Tibial artery (tissue), 4 donors: ENCODE results near the gene BATF3.

ENCODE experiments used
- DNase-seq, 2 donors: peaks; one replicate each; pipeline ENCODE4 v3.0.0-alpha.2; 2019
- H3K27ac ChIP-seq, 2 donors: fragments of 200-600 bp; sonication (generic) in 1 of 2; 1 replicate in 1 of 2; 2 replicates in 1 of 2; pipeline ENCODE4 v1.5.1; 2018 to 2019; ENCODE audit warnings: mild to moderate bottlenecking in 1 of 2
- H3K27me3 ChIP-seq, 2 donors: fragments of 200-600 bp; sonication (generic) in 1 of 2; one replicate each; pipeline versions ENCODE4 v1.5.1 to v1.6.0; 2016 to 2019
- H3K36me3 ChIP-seq, 3 donors: fragments of 200-600 bp; sonication (generic) in 2 of 3; one replicate each; pipeline ENCODE4 v1.5.1; 2016 to 2019; ENCODE audit warnings: mild to moderate bottlenecking in 2 of 3
- H3K4me1 ChIP-seq, 4 donors: fragments of 200-600 bp; sonication (generic) in 2 of 4; 1 replicate in 3 of 4; 2 replicates in 1 of 4; pipeline ENCODE4 v1.5.1; 2016 to 2019
- H3K4me3 ChIP-seq, 2 donors: fragments of 200-600 bp; sonication (generic) in 1 of 2; 1 replicate in 1 of 2; 2 replicates in 1 of 2; pipeline ENCODE4 v1.5.1; 2018 to 2019; ENCODE audit warnings: mild to moderate bottlenecking in 2 of 2
- H3K9me3 ChIP-seq, 3 donors: fragments of 200-600 bp; sonication (generic) in 1 of 3; one replicate each; pipeline ENCODE4 v1.5.1; 2016 to 2019
- CTCF ChIP-seq, 2 experiments: fragments of 200-600 bp in 1 of 2; fragments of 450-650 bp in 1 of 2; IDR thresholded peaks; one replicate each; pipeline ENCODE4 v1.5.1; 2017 to 2019; ENCODE audit warnings: antibody characterized with exemption in 2 of 2, mild to moderate bottlenecking in 1 of 2, moderate library complexity in 1 of 2
- intact Hi-C: fragments of 100-400 bp; cut with DNase I; formaldehyde crosslinking; loops from one replicate; pipeline ENCODE4 v1.15.0; 2023; ENCODE audit warnings: low total_unique reads

BATF3 gene

DNA sequence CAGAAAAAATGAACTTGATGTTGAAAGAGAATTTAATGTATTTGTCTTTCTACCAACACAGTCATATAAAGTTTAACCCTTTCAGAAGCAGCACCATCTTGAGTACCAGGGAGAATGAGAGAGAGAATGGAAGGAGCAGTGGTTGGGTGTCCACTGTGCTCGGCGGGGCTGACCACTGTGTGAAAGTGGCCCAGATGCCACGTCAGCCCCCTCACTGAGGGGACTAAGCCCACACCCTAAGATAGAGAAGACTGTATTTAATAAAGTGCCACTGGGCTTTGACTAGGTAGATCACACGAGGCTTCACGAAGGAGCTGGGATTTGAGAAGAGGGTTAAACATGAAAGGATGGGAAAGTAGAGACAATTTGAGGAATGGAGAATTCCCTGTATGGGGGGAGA lies 31.2 kb downstream of the BATF3 start:
- intact Hi-C loops = loop anchor here (10.0 kb wide), 1 partner anchor 116 kb away; no protein-coding TSS in a partner anchor
- H3K27ac ChIP-seq = peak overlapping the region in 1 of 2 donors; percentile 71
- peaks cover 0 to 25% (median 7%) of the 10 kb centered on the region in 4 donors for H3K4me1 ChIP-seq
- no peaks in the 10 kb centered on the region for H3K9me3 ChIP-seq
- no peaks in the 10 kb centered on the region for H3K36me3 ChIP-seq
- no peak for TF ChIP-seq CTCF (IDR thresholded peaks at IDR 0.05)
- no peak for DNase-seq
- no peak overlapping the region for H3K4me3 ChIP-seq
- no peaks in the 10 kb centered on the region for H3K27me3 ChIP-seq

- H3K4me3 ChIP-seq = no peak overlapping the region
Observed at GRCh38 chr1:212667223-212668139, 32.2 kb downstream of the BATF3 start.

DNA sequence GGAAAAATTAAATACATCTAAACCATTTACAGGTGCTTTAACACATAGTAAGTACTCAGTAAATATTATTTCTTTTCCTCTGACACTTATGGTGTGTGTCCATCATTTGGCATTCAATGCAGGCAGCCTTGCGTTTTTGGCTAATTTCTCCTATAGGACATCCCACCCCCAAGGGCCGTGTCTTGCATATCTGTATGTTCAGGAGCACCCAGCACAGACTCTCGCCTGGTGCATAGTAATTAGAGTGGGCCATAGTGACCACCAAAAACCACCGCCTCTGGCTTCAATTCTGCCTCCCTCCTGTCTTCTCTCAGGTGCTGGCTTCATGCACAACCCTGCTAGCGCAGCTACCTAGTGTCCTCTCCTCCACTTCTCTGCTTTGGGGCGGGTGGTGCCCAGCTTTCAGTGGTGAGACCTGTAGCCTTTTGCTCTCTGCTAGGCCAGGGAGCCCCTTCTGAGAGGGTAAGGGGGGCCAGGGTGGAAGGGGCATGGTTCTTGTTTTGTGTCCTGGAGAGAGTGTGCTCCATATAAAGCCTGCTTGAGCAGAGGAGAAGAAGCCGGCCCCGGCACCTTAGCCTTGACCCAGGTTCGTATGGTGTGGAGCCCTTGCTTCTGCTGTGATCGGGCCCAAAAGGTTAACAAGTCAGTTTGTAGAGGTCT lies 33.4 kb downstream of the BATF3 start:
- Histone ChIP-seq H3K36me3 (no peaks in the 10 kb centered on the region), H3K9me3 (no peaks in the 10 kb centered on the region), H3K27ac (no peak overlapping the region), H3K4me3 (no peak overlapping the region), H3K4me1 (peaks cover 0 to 25% (median 7%) of the 10 kb centered on the region in 4 donors), H3K27me3 (no peaks in the 10 kb centered on the region)
- intact Hi-C loops = loop anchor here (10.0 kb wide), 1 partner anchor 119 kb away; no protein-coding TSS in a partner anchor
- TF ChIP-seq CTCF (IDR thresholded peaks at IDR 0.05) = no peak
- no peak for DNase-seq

More at GRCh38 chr1:212667223-212668139, 32.2 kb downstream of the BATF3 start:
- Histone ChIP-seq H3K27ac (peak overlapping the region; percentile 25 to 71), H3K36me3 (no peaks in the 10 kb centered on the region), H3K9me3 (no peaks in the 10 kb centered on the region), H3K4me1 (peaks cover 0 to 25% (median 7%) of the 10 kb centered on the region in 4 donors), H3K27me3 (no peaks in the 10 kb centered on the region)
- TF ChIP-seq CTCF (IDR thresholded peaks at IDR 0.05) = no peak
- peak in 1 of 2 donors; percentile 65 for DNase-seq
- intact Hi-C loops = loop anchor here (10.0 kb wide), 1 partner anchor 117 kb away; no protein-coding TSS in a partner anchor

GRCh38 chr1:212665241-212666115 lies 34.2 kb downstream of the BATF3 start:
- DNase-seq = peak; percentile 81 to 89
- no peaks in the 10 kb centered on the region for H3K9me3 ChIP-seq
- intact Hi-C loops = loop anchor here (10.0 kb wide), 1 partner anchor 119 kb away; no protein-coding TSS in a partner anchor
- peak overlapping the region; percentile 54 to 60 for H3K4me3 ChIP-seq
- peak; percentile 93 to 96 for TF ChIP-seq CTCF (IDR thresholded peaks at IDR 0.05)
- no peaks in the 10 kb centered on the region for H3K36me3 ChIP-seq
- H3K4me1 ChIP-seq = peaks cover 0 to 25% (median 7%) of the 10 kb centered on the region in 4 donors
- no peaks in the 10 kb centered on the region for H3K27me3 ChIP-seq
- H3K27ac ChIP-seq = peak overlapping the region; percentile 49 to 57
